Stimulated activated CD4-positive, alpha-beta T cell treated with anti-CD3 and anti-CD28 coated beads, Interleukin-12 subunit alpha, Interleukin-12 subunit beta, amount 100 ng/mL, for 24 hours (primary cell): ENCODE data around the gene AGTPBP1.
"Not testable (repeated sequence)": the region's sequence is repeated elsewhere in the genome, so short reads cannot be mapped to it uniquely, and the experiment has no call there.

Experiments used
- DNase-seq, 2 experiments: peaks; one replicate each; pipeline ENCODE4 v3.0.0-alpha.2; 2020; ENCODE audit warnings: low read depth in 2 of 2

The AGTPBP1 gene

GRCh38 chr9:85723215-85723614 is 18.5 kb downstream of the AGTPBP1 start:
- DNase-seq, result no peak

DNA sequence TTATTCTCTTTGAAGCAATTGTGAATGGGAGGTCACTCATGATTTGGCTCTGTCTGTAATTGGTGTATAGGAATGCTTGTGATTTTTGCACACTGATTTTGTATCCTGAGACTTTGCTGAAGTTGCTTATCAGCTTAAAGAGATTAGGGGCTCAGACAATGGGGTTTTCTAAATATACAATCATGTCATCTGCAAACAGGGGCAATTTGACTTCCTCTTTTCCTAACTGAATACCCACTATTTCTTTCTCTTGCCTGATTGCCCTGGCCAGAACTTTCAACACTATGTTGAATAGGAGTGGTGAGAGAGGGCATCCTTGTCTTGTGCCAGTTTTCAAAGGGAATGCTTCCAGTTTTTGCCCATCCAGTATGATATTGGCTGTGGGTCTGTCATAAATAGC is 22.3 kb downstream of the AGTPBP1 start:
- not testable (repeated sequence) for DNase-seq

DNA sequence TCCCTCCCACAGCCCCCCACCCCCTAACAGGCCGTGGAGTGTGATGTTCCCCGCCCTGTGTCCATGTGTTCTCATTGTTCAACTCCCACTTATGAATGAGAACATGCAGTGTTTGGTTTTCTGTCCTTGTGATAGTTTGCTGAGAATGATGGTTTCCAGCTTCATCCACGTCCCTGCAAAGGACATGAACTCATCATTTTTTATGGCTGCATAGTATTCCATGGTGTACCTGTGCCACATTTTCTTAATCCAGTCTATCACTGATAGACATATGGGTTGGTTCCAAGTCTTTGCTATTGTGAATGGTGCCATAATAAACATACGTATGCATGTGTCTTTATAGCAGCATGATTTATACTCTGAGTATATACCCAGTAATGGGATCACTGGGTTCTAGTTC is 23.9 kb downstream of the AGTPBP1 start:
- DNase-seq, result not testable (repeated sequence)

DNA sequence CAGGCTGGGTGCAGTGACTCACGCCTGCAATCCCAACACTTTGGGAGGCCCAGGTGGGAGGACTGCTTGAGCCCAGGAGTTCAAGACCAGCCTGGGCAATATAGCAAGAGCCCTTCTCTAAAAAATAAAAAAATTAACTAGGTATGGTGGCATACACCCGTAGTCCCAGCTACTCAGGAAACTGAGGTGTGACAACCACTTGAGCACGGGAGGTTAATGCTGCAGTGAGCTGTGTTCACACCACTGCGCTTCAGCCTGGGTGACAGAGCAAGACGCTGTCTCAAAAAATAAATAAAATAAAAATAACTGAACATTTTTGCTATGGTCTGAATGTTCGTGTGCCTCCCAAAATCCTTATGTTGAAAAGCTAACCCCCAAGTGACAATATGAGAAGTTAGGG is 24.5 kb downstream of the AGTPBP1 start:
- DNase-seq, result no peak

DNA sequence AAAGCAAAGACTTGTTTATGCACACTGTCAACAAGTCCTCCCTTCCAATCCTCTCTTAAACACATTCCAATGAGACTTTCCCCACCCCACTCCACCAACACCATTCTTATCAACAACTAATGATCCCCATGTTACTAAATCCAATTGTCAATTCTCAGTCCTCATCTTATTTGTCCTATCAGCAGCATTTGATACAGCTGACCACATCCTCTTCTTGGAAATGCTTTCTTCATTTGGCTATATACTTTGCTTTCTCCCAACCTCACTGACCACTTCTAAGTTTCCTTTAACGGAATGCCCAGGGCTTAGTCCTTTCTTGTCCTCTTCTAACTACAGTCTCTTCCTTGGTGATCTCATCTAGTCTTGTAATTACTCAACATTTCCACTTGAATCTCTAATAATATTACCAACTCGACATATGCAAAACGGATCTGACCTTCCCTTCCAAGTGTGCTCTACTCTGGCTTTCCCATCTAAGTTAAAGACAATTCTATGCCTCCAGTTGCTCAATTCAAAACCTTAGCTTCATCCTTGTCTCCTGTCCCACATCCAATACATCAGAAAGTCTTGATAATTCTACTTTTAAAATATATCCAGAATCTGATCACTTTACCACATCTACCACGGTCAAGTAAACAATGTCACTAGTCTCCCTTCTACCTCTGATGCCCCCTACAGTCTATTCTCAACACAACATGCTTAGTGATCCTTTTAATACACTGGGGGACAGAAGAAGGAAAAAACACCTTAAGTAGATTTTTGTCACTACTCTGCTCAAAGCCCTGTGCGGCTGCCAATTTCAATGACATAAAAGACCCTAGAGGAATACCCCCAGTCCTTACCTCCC is 25.5 kb downstream of the AGTPBP1 start:
- no peak for DNase-seq

- no peak for DNase-seq
Observed at GRCh38 chr9:85715587-85715986, 26.2 kb downstream of the AGTPBP1 start.

DNA sequence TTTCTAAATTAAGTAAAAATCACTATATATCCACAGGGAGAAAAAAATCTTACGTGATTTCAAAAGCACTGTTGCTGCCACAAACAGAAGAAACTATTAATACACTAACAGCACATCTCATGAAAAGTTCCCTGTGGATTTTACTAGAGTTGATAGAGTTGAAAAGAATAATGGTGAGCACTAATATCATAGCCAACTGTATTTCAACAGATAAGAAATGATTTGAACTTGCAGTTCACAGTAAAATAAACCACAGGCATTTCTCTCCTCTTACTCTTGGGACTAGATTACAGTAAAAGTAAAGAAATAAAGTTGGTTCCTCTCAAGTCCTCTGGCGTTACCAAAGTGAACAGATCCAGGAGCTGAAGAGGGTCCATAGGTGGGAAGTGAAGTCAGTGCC is 27.9 kb downstream of the AGTPBP1 start:
- no peak for DNase-seq

GRCh38 chr9:85704744-85705143 is 37.0 kb downstream of the AGTPBP1 start:
- no peak for DNase-seq

- DNase-seq, result no peak
Observed at GRCh38 chr9:85703398-85703797, 38.4 kb downstream of the AGTPBP1 start.

DNA sequence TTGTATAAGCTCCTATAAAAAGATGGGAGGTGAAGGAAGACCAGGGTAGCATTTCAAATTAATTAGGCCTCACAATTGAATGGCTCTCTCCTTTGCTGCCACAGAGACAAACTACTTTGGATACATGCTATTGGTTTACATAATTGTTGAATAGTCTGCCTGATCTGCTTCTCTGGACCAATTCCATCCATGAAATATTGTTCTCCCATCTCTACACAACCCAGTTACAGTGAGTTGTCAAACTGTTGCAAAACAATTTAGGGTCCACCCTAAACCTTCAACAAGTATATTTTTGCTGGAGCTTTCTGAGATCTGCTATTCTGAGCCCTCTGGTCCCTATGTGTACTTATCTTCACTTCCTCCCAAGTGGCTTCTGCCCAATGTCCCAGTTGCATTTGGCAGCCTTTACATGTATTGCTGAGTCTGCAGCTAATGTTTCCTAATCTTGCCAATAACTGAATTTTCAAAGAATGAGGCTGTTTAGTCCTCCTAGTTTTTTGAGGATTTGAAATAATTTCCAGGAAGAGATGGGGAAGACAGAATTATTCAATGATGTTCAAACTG is 38.9 kb downstream of the AGTPBP1 start:
- DNase-seq, result no peak

GRCh38 chr9:85702191-85702590 is 39.6 kb downstream of the AGTPBP1 start:
- no peak for DNase-seq

- DNase-seq, result no peak
Observed at GRCh38 chr9:85700330-85700729, 41.4 kb downstream of the AGTPBP1 start.

GRCh38 chr9:85688361-85688760 is 53.4 kb downstream of the AGTPBP1 start:
- no peak for DNase-seq

DNA sequence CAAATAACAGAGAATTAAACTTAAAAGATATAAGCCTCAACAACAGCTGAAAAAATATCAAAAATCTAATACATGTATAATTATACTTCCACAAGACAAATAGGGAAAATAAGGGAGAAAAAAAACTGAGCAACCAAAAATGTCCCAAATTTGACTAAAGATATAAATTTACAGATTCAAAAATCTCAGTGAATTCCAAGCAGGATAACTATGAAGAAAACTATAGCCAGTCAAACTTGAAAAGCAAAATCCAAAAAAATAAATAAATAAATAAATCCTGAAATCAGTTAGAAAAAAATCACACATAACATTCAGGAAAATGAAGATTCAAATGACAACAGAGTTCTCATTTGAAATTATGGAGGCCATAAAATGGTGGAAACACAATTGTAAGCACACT is 56.7 kb downstream of the AGTPBP1 start:
- DNase-seq, result no peak

GRCh38 chr9:85676790-85677189 is 65.0 kb downstream of the AGTPBP1 start:
- DNase-seq, result no peak

- DNase-seq, result no peak
Observed at GRCh38 chr9:85667374-85667773, 74.4 kb downstream of the AGTPBP1 start.

DNA sequence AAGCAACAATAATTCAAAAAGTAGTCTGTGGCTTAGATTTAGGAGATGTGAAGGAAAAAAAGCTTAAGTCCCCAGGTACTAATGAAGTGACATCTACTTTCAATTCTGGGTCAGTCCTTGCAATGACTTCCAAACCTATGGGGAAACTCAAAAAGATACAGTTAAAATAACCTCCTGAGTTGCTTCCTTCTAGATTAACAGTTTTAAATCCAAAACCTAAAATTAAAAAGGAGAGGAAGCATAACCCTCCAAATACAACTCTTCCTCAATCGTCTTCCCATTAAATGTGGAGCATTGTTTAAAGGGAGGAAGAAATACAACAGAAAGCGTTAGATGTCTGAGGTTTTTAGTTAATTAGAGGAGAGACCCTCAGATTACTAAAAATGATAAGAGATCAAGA is 75.7 kb downstream of the AGTPBP1 start:
- no peak for DNase-seq

DNA sequence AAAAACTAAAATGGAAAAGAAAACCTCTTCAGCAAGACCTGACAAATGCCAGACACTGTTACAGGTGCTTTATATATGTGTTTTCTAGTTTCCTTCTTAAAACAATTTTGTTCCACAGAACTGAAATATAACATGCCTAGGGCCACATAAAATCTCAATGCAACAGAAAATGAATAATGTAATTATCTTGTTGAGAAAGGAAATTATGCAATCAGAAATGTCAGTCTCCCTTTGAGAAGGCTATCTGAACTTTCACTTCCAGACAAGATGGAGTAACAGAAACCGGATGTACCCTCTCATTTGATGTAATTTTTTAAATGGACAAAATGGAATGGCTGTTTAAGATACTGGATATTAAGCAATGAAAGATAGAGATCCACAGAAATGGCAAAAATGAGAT is 79.2 kb downstream of the AGTPBP1 start:
- DNase-seq, result no peak

DNA sequence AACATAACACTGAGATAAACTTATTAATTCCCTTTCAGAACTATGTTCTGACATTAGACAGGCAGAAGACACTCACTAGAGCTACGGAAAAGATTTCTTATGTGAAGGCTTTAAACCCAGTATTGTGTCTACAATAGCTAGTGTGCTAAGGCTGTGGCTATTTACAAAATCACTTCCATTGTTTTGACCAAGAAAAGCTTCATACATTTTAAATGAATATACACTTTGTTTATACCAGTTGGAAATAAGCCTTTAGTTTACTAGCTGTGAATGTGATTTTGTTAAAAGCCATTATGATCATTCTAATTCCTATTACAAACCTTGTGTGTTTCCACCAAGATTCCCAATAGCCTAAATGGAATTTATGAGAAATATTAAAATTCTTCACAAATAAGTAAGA is 83.0 kb downstream of the AGTPBP1 start:
- no peak for DNase-seq

DNA sequence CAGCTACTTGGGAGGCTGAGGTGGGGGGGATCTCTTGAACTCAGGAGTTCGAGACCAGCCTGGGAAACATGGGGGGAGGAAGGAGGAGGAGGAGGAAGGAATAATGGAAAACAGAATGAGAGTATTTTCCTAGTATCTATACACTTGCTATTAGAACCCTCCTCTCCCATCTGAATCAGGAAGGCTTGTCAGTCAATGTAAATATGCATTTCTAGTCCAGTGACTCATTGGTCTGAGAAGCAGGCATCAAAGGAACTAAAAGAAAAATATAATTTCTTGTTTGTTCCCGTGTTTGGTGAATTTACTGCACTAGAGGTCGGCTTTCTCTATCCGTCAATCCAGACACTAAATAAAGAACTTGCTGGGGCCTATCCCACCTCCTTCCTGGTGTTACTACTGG is 88.6 kb downstream of the AGTPBP1 start:
- no peak for DNase-seq

- DNase-seq, result no peak
Observed at GRCh38 chr9:85647571-85647970, 94.2 kb downstream of the AGTPBP1 start.

GRCh38 chr9:85645909-85646627 is 95.7 kb downstream of the AGTPBP1 start:
- DNase-seq, result no peak

- no peak for DNase-seq
Observed at GRCh38 chr9:85640425-85640824, 101.3 kb downstream of the AGTPBP1 start.
